MM.1S (cell line): ENCODE results near the gene KCNMA1.

Source experiments
- DNase-seq: peaks from one replicate; pipeline ENCODE4 v3.0.0-alpha.2; 2015
- H2AFZ ChIP-seq: fragments of 300-600 bp; sonication (generic); 2 replicates; pipeline ENCODE4 v1.6.0; 2016; ENCODE audit warnings: antibody characterized with exemption, low read length
- H3F3A ChIP-seq: fragments of 300-600 bp; sonication (generic); 2 replicates; pipeline ENCODE4 v1.6.1; 2016; ENCODE audit warnings: mild to moderate bottlenecking, antibody characterized with exemption, low read length, moderate library complexity, mixed read lengths; ENCODE audit not compliant: insufficient read depth
- H3K27ac ChIP-seq: fragments of 300-600 bp; sonication (generic); 2 replicates; pipeline ENCODE4 v1.5.1; 2016; ENCODE audit warnings: mild to moderate bottlenecking, low read length
- H3K27me3 ChIP-seq: fragments of 300-600 bp; sonication (generic); replicated peaks from 2 replicates; pipeline ENCODE4 v1.6.0; 2016; ENCODE audit warnings: low read length; ENCODE audit not compliant: insufficient read depth
- H3K36me3 ChIP-seq: fragments of 300-600 bp; sonication (generic); replicated peaks from 2 replicates; pipeline ENCODE4 v1.6.1; 2016; ENCODE audit warnings: mild to moderate bottlenecking, low read length, mixed read lengths; ENCODE audit not compliant: insufficient read depth
- H3K4me1 ChIP-seq: fragments of 300-600 bp; sonication (generic); 2 replicates; pipeline ENCODE4 v1.6.1; 2016; ENCODE audit warnings: low read length, mixed read lengths
- H3K4me2 ChIP-seq: fragments of 300-600 bp; sonication (generic); 2 replicates; pipeline ENCODE4 v1.6.0; 2016; ENCODE audit warnings: low read depth, low read length
- H3K4me3 ChIP-seq: fragments of 300-600 bp; sonication (generic); 2 replicates; pipeline ENCODE4 v1.5.1; 2016; ENCODE audit warnings: low read length, mixed read lengths
- H3K79me2 ChIP-seq: fragments of 300-600 bp; sonication (generic); 2 replicates; pipeline ENCODE4 v1.6.1; 2016; ENCODE audit warnings: mixed run types, low read length, mixed read lengths
- H3K9ac ChIP-seq: fragments of 300-600 bp; sonication (generic); 2 replicates; pipeline ENCODE4 v1.6.1; 2016; ENCODE audit warnings: low read length, mixed read lengths
- H3K9me2 ChIP-seq: fragments of 300-600 bp; sonication (generic); replicated peaks from 2 replicates; pipeline ENCODE4 v1.6.1; 2016; ENCODE audit warnings: mild to moderate bottlenecking, low read length, mixed read lengths; ENCODE audit not compliant: insufficient read depth
- H3K9me3 ChIP-seq: fragments of 300-600 bp; sonication (generic); replicated peaks from 2 replicates; pipeline ENCODE4 v1.6.1; 2016; ENCODE audit warnings: mild to moderate bottlenecking, low read length, mixed read lengths; ENCODE audit not compliant: insufficient read depth
- H4K20me1 ChIP-seq: fragments of 300-600 bp; sonication (generic); 2 replicates; pipeline ENCODE4 v1.6.1; 2016; ENCODE audit warnings: mild to moderate bottlenecking, low read length, moderate library complexity, mixed read lengths; ENCODE audit not compliant: insufficient read depth
- EZH2 ChIP-seq: fragments of 300-600 bp; sonication (generic); optimal IDR thresholded peaks from 2 replicates; pipeline ENCODE3; 2017; ENCODE audit warnings: low read depth, mild to moderate bottlenecking, antibody characterized with exemption, low read length, mixed read lengths
- EZH2phosphoT487 ChIP-seq: fragments of 300-600 bp; sonication (generic); IDR thresholded peaks from 2 replicates; pipeline ENCODE4 v1.6.1; 2018; ENCODE audit warnings: antibody characterized with exemption, low read length
- TF ChIP-seq, protein P1 (sequence below): fragments of 300-600 bp; sonication (generic); IDR thresholded peaks from 2 replicates; pipeline ENCODE4 v1.5.1; 2016; ENCODE audit warnings: antibody characterized with exemption, low read length, mixed read lengths

KCNMA1 gene

GRCh38 chr10:77546042-77546441, 91.6 kb downstream of the KCNMA1 start:
- DNase-seq = no peak
- no peaks in the 10 kb centered on the region for H3K9me3 ChIP-seq
- H2AFZ ChIP-seq = no peak overlapping the region
- no peaks in the 10 kb centered on the region for H3K9me2 ChIP-seq
- no peak overlapping the region for H3K27ac ChIP-seq
- no peak overlapping the region for H3K9ac ChIP-seq
- no peaks in the 10 kb centered on the region for H3K27me3 ChIP-seq
- TF ChIP-seq, protein P1, sequence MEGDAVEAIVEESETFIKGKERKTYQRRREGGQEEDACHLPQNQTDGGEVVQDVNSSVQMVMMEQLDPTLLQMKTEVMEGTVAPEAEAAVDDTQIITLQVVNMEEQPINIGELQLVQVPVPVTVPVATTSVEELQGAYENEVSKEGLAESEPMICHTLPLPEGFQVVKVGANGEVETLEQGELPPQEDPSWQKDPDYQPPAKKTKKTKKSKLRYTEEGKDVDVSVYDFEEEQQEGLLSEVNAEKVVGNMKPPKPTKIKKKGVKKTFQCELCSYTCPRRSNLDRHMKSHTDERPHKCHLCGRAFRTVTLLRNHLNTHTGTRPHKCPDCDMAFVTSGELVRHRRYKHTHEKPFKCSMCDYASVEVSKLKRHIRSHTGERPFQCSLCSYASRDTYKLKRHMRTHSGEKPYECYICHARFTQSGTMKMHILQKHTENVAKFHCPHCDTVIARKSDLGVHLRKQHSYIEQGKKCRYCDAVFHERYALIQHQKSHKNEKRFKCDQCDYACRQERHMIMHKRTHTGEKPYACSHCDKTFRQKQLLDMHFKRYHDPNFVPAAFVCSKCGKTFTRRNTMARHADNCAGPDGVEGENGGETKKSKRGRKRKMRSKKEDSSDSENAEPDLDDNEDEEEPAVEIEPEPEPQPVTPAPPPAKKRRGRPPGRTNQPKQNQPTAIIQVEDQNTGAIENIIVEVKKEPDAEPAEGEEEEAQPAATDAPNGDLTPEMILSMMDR = no peak
- TF ChIP-seq EZH2 (no peak), EZH2phosphoT487 (no peak)
- no peaks in the 10 kb centered on the region for H3K4me1 ChIP-seq
- H3K36me3 ChIP-seq = no peaks in the 10 kb centered on the region
- no peak overlapping the region for H3K4me2 ChIP-seq
- no peaks in the 10 kb centered on the region for H3F3A ChIP-seq
- H3K4me3 ChIP-seq = no peak overlapping the region
- H3K79me2 ChIP-seq = no peaks in the 10 kb centered on the region
- H4K20me1 ChIP-seq = no peaks in the 10 kb centered on the region

- Histone ChIP-seq H3K27ac (no peak overlapping the region), H2AFZ (no peak overlapping the region), H4K20me1 (no peaks in the 10 kb centered on the region), H3K9me2 (no peaks in the 10 kb centered on the region), H3K27me3 (no peaks in the 10 kb centered on the region), H3K79me2 (no peaks in the 10 kb centered on the region), H3F3A (no peaks in the 10 kb centered on the region), H3K4me2 (no peak overlapping the region), H3K36me3 (no peaks in the 10 kb centered on the region), H3K9ac (no peak overlapping the region), H3K4me3 (no peak overlapping the region), H3K4me1 (no peaks in the 10 kb centered on the region), H3K9me3 (no peaks in the 10 kb centered on the region)
- TF ChIP-seq EZH2 = no peak
- TF ChIP-seq EZH2phosphoT487 = no peak
- TF ChIP-seq, protein P1 = no peak
- DNase-seq = no peak
These were observed 92.0 kb downstream of the KCNMA1 start for GRCh38 chr10:77545585-77545984.

- Histone ChIP-seq H3K4me3 (no peak overlapping the region), H3K9me2 (no peaks in the 10 kb centered on the region), H4K20me1 (no peaks in the 10 kb centered on the region), H3K4me1 (no peaks in the 10 kb centered on the region), H3K36me3 (no peaks in the 10 kb centered on the region), H3K9ac (no peak overlapping the region), H3K4me2 (no peak overlapping the region), H3K27me3 (no peaks in the 10 kb centered on the region), H3K79me2 (no peaks in the 10 kb centered on the region), H2AFZ (no peak overlapping the region), H3F3A (no peaks in the 10 kb centered on the region), H3K9me3 (no peaks in the 10 kb centered on the region), H3K27ac (no peak overlapping the region)
- no peak for DNase-seq
- TF ChIP-seq, protein P1 = no peak
- TF ChIP-seq EZH2phosphoT487 (no peak), EZH2 (no peak)
These were observed 93.0 kb downstream of the KCNMA1 start for GRCh38 chr10:77544617-77545016.
